KG1 (cell line): Measurements from ENCODE around the gene CPEB4.

Source experiments
- DNase-seq: peaks from one replicate; lab custom pipeline; 2025; lab: John Stamatoyannopoulos, UW

CPEB4 gene

DNA sequence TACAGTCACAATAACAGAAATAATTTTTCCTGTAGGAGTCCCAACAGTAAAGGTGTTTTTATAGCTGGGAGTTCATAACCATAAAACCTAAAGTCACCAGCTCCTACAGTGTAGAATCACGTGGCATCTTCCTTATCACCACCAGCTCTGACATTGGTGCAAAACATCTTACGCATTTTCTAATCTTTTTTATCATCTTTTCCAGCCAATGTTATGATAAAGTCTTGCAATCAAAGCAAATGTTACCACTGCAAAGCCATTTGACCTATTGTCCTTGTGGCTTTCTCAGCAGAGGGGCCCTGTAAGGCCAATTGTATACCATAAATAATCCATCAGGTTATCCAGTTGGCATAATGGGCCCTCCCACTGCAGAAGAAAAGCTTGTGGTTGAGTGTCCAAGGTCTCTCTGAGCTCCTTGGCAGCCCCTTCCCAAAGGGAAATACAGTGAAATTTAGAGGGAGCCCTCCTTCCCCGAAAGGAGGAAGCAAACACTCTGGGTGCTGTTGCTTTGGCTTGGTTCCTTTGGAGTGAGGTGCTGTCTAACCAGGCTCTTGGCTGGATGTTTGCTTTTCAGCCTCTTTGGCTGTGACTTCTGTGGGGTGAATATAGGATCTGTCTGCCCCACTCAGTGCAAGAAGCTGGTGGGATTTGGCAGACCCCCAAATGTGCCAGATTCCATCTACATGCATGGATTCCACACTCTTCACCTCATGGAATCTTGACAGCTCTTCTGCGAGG lies 29.3 kb upstream of the CPEB4 start:
- no peak for DNase-seq

DNA sequence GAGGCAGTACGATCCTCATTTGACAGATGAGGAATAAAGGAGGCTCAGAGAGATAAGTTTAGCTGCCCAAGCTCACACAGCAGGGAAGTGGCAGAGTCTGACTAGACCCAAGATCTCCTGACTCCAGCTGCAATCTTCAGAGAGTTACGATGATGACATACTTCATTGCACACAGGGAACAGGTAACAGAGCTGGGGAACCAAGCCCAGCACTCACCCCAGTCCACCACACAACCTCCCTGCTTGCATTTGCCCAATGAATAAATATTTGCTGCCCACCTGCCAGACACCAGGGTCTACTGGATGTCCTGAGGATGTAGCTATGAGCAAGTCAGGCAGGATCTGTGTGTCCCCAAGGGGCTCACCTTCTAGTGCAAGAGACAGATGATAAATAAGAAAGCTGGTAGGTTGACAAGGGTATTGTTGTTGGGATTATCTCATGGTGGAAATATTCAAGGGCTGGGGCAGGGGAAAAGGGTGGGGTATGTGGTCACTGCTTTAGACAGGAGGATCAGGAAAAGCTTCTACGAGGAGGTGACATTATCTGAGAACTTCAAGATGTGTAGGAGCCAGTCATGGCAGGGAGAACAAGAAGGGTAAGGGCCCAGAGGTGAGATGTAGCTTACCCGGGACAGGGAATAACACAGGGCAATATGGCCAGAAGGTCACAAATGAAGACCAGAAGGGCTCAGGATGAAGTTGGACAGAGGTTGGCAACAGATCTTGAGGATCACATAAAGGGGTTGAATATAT lies 28.6 kb upstream of the CPEB4 start:
- no peak for DNase-seq

DNA sequence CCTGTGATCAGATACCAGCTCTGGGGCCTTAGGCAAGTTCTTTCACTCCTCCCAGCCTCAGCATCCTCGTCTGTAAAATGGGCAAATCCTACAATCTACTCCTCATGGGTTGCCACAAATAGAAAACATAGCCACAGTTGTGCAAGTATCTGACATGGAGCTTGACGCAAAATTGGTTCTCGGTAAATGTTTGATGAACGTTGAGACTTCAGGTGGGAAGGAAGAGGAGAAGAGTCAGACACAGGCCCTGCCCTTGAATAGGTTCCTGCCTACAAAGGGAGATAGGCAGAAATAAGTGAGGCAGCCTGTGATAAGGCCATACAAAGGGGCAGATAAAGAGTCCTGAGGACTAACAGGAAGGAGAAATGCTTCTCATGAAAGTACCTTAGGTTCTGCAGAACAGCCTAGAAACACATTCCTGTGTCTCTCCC lies 26.1 kb upstream of the CPEB4 start:
- DNase-seq: no peak

DNA sequence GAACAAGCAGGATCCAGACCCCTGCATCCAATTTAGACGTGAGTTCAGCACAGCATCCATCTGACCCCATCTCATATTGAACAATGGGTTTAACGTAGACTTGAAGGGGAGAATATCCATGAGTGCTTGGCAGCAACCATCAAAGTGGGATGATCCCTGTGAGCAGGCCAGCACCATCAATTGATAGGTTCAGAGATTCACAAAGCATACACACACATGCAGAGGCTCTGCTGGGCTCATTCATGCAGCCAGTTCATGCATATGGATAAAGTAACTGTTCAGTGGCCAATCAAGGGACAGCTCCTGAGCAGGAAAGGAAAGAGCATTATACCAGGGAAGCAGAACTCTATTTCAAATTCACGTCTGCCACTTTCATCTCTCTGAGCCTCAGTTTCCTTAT lies 24.8 kb upstream of the CPEB4 start:
- DNase-seq: no peak

DNA sequence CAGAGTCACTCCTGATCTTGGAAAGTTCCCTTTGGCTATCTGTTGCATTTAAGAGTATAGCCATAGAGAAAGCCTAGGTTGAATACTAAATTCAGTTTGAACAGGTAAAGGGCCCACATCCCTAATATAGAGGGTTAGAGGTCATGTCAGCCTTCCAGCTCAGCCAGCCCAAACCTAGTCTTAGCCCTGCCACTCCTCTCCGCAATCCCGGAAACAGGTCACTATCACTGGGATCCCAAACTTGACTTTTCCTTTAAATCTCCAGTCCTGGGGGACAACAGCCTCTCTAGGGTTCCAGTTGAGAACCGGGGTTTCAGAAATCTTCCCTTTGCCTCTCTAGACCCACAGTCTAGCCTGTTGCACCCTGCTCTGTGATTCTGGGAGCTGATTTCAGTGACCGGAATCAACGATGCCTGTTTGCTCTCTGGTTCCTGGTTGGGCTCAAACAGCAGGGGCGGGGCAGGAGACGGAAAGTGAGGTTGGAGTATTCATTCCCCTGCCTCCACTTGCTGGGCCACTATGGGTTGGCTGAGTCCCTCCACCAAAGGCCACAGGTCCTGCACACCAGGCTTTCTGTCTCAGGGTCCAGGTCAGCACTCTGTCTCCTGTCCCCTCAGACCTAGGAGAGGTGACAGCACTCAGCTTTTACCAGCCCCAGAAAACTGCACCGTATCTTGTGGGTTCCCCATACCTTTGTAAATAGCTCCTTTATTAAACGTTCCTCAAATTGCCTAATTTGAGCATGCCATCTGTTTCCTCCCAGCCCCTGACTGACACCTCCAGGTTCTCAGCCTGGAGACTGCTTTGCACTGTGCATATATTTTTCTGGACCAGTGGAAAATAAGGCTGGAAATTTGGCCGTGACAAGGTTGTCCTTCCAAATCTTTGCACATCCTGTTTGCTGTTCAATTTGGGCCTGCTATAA lies 23.8 kb upstream of the CPEB4 start:
- no peak for DNase-seq

DNA sequence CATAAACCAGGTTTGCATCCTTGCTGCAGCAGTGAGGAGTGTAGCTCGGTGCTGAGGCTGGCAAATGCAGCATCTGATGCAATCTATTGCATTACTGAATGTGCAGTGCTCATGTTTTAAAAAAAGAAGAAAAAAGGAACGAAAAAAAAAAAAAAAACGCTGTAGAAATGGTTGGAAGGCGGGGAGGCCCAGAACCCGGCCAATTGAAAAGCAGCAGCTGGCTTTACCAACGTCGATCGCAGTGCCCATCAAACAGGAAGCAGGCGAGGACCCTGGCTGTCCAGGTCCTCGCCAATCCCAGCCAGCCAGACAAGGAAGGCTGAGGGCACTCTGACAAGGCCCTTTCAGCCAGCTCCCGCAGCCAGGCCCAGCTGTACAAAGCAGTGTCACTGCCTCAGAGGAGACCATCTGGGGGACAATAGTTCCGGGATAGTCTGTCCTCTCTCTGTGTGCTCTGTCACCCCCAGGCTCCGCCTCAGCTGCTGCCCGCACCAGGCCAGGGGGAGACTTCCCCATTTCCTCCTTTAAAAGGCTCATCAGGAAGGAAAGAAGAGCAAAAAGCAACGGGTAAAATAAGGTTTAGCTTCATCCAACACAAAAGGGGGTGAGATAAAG lies 21.8 kb upstream of the CPEB4 start:
- DNase-seq: no peak

DNA sequence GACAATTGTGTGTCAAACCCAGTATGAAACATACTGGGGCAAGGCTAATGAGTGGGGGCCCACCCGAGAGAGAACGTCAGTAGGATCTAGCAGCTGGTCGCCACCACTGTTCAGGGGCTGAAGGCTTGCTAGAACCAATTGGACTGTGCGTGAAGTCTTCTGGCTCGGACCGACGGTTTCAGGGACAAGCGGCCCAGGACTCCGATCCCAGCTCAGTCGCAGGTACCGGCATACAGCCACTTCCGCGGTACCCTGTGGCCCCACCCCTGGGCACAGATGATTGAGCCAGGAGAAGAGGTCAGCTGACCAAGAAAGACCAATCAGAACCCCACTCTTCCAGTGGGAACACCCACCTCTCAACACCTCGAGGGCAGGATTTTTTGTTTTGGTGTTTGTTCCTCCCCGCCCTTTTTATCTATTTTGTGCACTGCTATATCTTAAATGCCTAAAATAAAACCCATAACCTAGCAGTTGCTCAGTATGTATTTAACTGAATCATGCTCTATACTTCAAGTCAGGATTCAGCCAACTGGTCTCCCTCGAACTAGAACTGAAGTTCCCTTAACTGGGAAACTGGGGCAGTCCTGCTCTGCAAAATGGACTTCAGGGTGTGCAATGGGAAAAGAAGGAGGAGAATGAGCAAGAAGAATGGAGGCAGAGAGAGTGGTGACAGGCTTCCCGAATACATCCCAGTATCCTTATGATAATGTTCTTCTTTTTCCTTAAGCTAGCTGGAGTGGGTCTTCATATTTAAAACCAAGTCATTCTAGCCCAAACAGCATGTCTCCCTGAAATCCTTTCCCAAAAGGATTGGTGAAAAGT lies 21.1 kb upstream of the CPEB4 start:
- DNase-seq: no peak

DNA sequence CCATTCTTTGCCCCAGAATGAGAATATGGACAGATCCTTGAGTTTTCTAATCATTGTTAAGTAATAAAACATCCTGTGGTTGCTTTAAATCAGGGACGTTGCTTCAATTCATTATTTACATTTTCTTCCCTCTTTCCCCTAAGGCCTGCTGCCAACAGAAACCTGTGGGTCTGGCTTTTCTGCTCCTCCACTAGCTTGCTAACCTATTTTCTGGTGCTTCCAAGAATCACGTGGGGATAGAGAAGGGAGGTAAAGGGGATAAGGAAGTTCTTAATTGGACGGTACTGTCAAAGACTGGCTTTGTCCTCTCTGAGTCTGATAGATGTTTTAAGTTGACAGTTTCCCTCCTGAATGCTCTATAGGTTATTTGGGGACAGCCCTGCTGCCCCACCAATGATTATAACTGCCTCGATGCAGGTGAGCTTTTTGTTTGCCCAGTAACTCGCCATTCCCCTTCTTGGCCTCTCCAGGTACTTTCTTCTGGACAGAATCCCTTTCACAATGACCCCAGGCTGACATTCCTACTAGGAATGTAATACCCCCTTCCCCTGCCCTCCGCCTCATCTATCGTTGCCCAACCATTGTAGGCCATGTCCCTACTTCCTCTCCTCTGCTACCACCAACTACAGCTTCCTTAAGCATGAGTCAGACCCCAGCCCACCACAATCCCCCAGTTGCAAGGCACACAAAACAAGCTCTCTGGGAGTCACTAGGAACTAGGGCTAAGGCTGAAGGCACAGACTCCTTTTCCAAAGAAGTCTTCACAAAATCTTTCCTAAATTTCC lies 19.9 kb upstream of the CPEB4 start:
- no peak for DNase-seq

DNA sequence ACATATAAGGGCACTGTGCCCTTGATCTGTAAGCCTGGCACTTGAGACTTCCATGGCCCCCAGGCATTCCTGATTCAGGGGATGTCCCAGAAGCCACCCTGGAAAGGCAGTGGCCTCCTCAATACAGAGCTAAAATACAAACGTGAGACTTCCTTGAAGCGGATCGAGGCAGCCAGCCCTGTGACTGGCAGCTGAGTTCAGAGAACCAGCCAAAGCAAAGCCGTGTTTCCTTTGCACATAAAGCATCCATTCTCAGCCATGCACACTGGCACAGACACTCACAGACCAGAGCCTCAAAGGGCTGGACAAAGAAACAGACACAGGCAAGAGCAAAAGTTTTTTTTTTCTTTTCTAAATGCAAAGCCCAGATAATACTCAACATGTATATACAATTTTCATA lies 18.8 kb upstream of the CPEB4 start:
- no peak for DNase-seq

DNA sequence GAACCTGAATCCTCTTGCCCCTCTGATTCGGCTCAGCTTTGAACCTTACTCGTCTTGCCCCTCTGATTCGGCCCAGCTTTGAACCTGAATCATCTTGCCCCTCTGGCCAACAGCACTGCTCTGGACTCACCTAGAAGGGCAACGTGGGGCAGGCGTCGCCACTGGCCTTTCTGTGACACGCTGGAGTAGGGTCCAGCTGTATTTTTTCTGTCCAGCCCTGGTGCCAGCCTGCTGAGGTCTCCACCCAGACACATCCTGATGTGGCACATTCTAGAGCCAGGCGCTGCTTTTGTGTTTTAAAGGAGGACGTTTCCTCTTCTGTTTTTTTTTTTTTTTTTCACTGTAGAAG lies 15.2 kb upstream of the CPEB4 start:
- DNase-seq: no peak

DNA sequence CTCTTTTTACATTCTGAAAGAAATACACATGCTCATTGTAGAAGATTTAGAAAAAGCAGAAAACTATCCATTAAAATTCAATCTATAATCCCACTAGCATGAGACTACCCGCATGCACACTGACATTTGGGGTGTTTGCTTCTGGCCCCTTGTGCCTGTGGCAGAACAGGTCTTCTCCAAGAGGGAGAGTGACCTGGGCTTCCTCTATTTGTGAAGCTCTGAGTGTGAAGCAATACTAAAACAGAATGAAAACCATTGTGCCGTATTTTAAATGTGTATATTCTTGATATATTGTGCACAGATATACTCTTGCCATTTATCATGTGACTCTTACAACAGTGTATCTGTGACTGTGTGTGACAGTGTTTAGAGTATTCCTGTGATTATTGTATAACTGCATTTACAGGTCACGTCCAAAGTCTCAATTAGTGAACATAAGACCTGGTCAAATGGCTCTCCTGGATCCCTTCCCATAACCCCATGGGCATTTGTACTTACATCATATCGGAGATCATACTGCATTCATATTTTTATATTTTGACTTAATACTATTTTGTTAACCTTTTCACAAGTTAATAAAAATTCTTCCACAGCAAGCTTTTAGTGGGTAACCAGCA lies 14.7 kb upstream of the CPEB4 start:
- no peak for DNase-seq

DNA sequence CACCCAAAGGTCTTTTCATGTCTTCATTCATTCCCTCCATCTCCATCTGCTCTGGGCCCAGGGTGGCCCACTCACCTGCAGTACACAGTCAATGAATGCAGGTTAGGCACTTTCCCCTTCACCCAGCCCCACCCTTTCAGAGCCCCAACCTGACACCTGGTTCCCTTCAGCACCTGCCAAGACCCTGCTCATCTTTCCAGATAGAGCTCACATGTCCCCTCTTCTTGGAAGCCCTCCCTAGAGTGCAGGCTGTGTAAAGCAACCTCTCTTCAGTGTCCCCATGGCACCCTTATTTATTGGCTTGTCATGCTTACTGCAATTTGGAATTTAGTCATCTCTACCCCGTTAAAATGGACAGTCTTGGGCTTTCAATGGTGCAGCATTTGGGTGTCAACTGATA lies 13.0 kb upstream of the CPEB4 start:
- no peak for DNase-seq

DNA sequence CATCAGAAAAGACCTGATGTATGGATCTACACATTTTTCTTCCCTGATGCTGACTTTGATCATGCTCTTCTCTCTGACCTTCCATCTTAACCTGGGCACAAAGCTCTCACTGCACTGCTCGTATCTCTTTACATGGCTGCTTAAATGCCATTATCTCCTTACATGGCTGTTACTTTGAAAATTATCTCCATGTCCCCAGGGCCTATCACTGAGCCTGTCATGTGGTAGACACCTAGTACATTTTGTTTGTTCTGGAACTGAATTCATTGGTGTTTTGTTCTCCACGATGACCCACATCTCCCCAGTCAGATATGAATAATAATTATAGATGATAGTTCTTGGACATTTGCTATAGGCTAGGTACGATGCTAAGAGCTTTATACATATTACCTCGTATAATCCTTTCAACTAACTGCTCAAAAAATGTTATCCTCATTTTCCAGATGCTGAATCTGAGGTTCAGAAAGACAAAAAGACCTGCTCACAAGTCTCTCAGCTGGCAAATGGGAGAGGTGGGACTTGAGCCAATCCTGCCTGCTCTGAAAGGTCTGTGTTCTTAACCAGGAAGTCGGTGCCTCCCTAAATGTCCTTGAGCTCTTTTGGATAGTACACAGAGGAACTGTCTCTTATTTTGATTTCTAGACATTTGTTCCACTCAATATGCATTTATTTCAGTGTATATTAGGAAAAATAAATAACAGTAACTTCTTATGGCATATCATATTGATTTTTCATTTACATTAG lies 9.8 kb upstream of the CPEB4 start:
- no peak for DNase-seq

DNA sequence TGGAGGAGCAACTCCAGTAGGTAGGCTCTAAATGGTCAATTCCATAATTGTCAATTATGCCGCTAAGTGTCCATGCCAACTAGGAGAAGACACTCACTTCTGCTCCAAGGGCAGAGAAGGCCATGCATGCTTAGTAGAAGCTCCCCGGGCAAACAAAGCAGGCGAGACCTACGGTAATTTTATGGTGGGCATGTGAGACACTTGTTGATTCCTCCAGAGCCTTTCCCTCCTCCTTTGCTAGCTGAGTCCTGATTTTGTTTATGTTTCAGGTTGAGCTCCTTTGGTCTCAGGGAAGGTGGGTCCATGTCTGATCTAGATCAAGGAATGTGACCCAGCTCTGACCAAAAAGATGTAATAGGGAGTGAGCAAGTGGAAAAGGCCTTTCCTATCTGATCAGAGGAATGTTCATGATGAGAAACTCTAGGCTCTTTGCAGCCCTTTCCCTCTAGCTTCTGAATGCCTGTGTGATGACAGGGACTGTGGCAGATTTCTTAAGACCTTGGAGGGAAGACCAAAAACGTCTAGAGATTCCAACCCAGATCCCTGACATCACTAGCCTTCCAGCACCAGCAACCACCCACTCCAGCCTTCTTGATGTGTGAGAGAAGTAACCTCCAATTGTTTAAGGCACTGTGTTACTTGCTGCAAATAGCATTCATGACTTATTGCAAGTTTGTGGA lies 7.7 kb upstream of the CPEB4 start:
- DNase-seq: no peak

DNA sequence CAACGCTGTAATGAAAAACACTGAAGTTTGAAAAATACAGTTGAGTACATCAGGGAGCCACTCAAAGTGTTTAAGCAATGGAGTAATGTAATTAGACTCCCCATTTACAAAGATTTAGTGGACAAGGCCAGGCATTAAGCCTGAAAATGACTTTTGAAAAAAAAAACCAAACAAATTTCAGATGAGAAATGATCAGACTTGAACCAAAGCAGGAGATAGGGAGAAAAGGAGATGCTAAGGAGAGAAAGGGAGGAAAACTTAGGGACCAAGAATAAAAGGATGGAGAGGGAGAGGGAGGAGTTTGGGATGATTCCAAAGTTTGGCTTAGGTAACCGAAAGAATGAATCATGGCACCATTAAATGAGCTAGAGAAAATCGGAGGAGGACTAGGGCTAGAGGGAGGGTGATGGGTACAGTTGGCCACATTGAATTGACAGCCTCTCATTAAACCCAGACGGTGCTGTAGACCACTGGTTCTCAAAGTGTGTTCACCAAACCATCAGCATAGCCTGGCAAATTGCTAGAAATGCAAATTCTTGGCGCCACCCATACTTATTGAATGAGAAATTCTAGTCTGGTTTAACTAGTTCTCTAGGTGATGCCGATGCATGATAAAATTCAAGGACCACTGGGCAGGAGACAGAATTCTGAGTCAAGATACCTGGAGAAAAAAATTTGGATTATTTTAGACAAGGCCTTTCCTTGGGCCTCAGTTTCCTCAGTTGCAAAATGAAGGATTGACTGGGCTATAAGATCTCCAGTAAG lies 6.2 kb upstream of the CPEB4 start:
- no peak for DNase-seq

DNA sequence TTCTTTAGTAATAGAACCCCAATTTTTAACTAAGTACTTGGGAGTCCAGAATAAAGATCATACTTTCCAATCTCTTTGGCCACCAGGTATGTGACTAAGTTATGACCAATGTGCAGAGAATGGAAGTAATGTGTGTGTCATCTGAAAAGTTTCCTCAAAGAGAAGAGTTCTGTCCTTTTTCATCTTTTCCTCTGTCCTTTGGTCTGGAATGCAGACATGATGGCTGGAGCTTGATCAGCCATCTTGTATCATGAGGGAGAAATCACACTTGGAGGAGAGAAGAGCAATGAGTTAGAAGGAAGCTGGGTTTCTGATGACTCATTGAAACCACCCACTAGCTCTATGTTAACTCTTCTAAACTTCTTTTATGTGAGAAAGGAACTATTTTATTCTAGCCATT lies 5.5 kb upstream of the CPEB4 start:
- no peak for DNase-seq

DNA sequence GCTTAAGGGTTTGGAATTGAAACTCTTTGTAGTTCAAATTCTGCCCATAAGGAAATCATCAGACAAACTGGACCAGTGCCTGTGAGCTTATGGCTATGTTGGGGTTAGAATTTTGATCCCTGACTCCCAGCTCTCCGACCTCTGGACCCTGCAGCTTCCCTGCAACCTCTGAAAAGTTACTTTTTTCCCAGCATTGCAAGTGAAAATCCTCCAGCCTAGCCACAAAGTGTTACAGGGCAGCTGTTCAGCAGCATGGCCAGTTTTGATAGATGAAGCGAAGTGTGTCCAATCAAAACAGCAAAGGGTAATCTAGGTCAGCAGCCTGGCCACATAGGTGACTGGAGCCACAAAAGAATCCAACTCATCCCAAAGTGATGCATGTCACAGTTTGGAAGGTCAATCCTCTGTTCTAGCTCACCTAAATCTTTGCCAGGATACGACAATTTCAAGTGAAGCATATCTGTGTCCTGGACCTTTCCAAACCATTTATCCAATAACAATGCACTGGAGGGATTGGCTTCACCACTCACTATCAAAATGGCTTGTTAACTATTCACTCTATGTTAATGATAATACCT lies 4.7 kb upstream of the CPEB4 start:
- DNase-seq: no peak
